OCI-LY7 (cell line): ENCODE results near the gene FAM131B. TPM values are rescaled to one million over a fixed set of nuclear protein-coding genes. Genes with fewer than 3 reads are reported as not detected.

ENCODE experiments used
- BruUV-seq: library from RNA; stranded (reverse); fragments of 400-500 nt; replicated peaks from 2 replicates; lab custom pipeline; 2021; lab: Mats Ljungman, UMichigan
- CTCF ChIA-PET: fragments of 300-600 bp; sonication (Branson Sonifier 250); formaldehyde crosslinking; loops from one replicate; lab custom pipeline; 2022; ENCODE audit warnings: antibody characterized with exemption; ENCODE audit not compliant: unreplicated experiment; lab: Charles Lee
- POLR2A ChIA-PET: fragments of 300-600 bp; sonication (Branson Sonifier 250); formaldehyde crosslinking; loops from one replicate; lab custom pipeline; 2022; ENCODE audit warnings: antibody characterized with exemption; lab: Charles Lee
- DNase-seq: peaks from one replicate; pipeline ENCODE4 v3.0.0-alpha.2; 2015; ENCODE audit warnings: low spot score
- H2AFZ ChIP-seq: fragments of 200-600 bp; sonication (generic), shearing (Covaris generic); 2 replicates; pipeline ENCODE4 v1.6.1; 2014; ENCODE audit warnings: mild to moderate bottlenecking, antibody characterized with exemption, low read length, moderate library complexity
- H3K27ac ChIP-seq: fragments of 200-600 bp; sonication (generic); 2 replicates; pipeline ENCODE4 v1.5.1; 2014; ENCODE audit warnings: mixed run types, low read depth, mild to moderate bottlenecking, moderate library complexity, low read length, inconsistent platforms; ENCODE audit not compliant: poor library complexity, severe bottlenecking
- H3K36me3 ChIP-seq: fragments of 200-600 bp; sonication (generic); 2 replicates; pipeline ENCODE4 v1.6.1; 2014; ENCODE audit warnings: mild to moderate bottlenecking, antibody characterized with exemption, low read length, moderate library complexity, mixed read lengths; ENCODE audit not compliant: insufficient read depth
- H3K4me1 ChIP-seq: fragments of 200-600 bp; sonication (generic); 2 replicates; pipeline ENCODE4 v1.5.1; 2014; ENCODE audit warnings: mild to moderate bottlenecking, low read length; ENCODE audit not compliant: insufficient read depth, poor library complexity, severe bottlenecking
- H3K4me2 ChIP-seq: fragments of 200-600 bp; sonication (generic); 2 replicates; pipeline ENCODE4 v1.6.1; 2014; ENCODE audit warnings: mild to moderate bottlenecking, low read length
- H3K4me3 ChIP-seq: fragments of 200-600 bp; sonication (generic); 2 replicates; pipeline ENCODE4 v1.5.1; 2014; ENCODE audit warnings: mild to moderate bottlenecking, low read depth, low read length; ENCODE audit not compliant: poor library complexity, severe bottlenecking
- H3K79me2 ChIP-seq: fragments of 200-600 bp; sonication (generic); 2 replicates; pipeline ENCODE4 v1.6.1; 2016; ENCODE audit warnings: low read depth, mild to moderate bottlenecking, low read length, moderate library complexity, mixed read lengths; ENCODE audit not compliant: insufficient read depth
- H3K9me2 ChIP-seq: fragments of 200-600 bp; sonication (generic); 2 replicates; pipeline ENCODE4 v1.6.1; 2016; ENCODE audit warnings: mild to moderate bottlenecking, low read length, mixed read lengths; ENCODE audit not compliant: insufficient read depth
- H3K9me3 ChIP-seq: fragments of 200-600 bp; sonication (generic); 2 replicates; pipeline ENCODE4 v1.6.1; 2014; ENCODE audit warnings: mild to moderate bottlenecking, mixed run types, low read length, mixed read lengths
- H4K20me1 ChIP-seq: fragments of 200-600 bp; sonication (generic); 2 replicates; pipeline ENCODE4 v1.6.1; 2014; ENCODE audit warnings: mild to moderate bottlenecking, antibody characterized with exemption, low read length, moderate library complexity, mixed read lengths; ENCODE audit not compliant: insufficient read depth
- EZH2phosphoT487 ChIP-seq: fragments of 200-600 bp; sonication (generic); IDR thresholded peaks from 2 replicates; pipeline ENCODE4 v1.6.1; 2018; ENCODE audit warnings: low read depth, borderline replicate concordance, mild to moderate bottlenecking, mixed run types, antibody characterized with exemption, low read length, moderate library complexity, mixed read lengths
- intact Hi-C: fragments of 100-400 bp; cut with micrococcal nuclease; formaldehyde crosslinking; loops from one replicate; pipeline ENCODE4 v1.10.0; 2022; ENCODE audit not compliant: unreplicated experiment
- total RNA-seq, 2 experiments: library from RNA; depleted of rRNA in 1 of 2; stranded (reverse); fragments of >200 nt in 1 of 2; shearing (Covaris generic) in 1 of 2; gene quantifications; 2 replicates each; pipeline ENCODE4 v1.2.3, GENCODE V29; 2014 to 2022
- TF ChIP-seq, protein P1 (sequence below): fragments of 200-600 bp; sonication (generic); conservative IDR thresholded peaks from 2 replicates; pipeline ENCODE4 v1.5.1; 2014; ENCODE audit warnings: mild to moderate bottlenecking, antibody characterized with exemption, low read length, moderate library complexity, mixed read lengths

Gene FAM131B
- total RNA-seq, 2 experiments from 2014 or later = not detected

DNA sequence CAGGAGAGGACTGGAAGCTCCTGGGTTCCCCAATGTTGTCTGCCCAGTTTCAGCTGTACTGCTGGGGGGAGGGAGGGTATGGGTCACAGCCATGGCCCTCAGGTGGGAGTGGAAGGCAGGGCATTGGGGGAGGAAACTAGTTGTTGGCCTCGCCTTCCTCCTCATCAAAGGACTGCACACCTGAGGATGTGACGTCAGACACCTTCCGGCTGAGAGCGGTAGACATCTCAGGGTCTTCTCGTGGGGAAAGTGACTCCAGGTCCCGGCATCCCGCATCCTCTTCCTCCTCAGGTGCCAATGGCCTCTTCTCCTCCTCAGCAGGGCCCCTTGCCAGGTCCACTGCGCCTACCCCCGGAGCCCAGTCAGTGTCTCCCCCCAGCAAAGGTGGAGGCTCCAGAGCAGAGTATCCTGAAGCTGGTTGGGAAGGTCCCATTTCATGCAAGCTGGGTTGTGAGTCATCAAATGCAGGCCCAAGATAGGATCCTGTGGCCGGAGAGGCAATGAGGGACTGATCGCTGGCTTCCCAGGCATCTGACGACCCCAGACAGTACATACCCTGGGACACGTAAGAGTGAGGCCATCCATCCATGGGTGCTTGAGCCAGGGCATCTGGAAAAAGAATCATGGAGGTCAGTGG is 6.0 kb downstream of the FAM131B start:
- Histone ChIP-seq H2AFZ (no peak overlapping the region), H3K36me3 (no peaks in the 10 kb centered on the region), H3K4me3 (no peak overlapping the region), H3K9me2 (no peaks in the 10 kb centered on the region), H3K4me2 (no peak overlapping the region), H3K4me1 (no peaks in the 10 kb centered on the region), H3K9me3 (no peaks in the 10 kb centered on the region), H3K79me2 (no peaks in the 10 kb centered on the region), H3K27ac (no peak overlapping the region), H4K20me1 (no peaks in the 10 kb centered on the region)
- no peak for DNase-seq
- ChIA-PET POLR2A (no interaction called here), CTCF (no interaction called here)
- intact Hi-C loops = no loop called here
- BruUV-seq = no TSS peak
- no peak for TF ChIP-seq EZH2phosphoT487
- TF ChIP-seq, protein P1, sequence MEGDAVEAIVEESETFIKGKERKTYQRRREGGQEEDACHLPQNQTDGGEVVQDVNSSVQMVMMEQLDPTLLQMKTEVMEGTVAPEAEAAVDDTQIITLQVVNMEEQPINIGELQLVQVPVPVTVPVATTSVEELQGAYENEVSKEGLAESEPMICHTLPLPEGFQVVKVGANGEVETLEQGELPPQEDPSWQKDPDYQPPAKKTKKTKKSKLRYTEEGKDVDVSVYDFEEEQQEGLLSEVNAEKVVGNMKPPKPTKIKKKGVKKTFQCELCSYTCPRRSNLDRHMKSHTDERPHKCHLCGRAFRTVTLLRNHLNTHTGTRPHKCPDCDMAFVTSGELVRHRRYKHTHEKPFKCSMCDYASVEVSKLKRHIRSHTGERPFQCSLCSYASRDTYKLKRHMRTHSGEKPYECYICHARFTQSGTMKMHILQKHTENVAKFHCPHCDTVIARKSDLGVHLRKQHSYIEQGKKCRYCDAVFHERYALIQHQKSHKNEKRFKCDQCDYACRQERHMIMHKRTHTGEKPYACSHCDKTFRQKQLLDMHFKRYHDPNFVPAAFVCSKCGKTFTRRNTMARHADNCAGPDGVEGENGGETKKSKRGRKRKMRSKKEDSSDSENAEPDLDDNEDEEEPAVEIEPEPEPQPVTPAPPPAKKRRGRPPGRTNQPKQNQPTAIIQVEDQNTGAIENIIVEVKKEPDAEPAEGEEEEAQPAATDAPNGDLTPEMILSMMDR = no peak

DNA sequence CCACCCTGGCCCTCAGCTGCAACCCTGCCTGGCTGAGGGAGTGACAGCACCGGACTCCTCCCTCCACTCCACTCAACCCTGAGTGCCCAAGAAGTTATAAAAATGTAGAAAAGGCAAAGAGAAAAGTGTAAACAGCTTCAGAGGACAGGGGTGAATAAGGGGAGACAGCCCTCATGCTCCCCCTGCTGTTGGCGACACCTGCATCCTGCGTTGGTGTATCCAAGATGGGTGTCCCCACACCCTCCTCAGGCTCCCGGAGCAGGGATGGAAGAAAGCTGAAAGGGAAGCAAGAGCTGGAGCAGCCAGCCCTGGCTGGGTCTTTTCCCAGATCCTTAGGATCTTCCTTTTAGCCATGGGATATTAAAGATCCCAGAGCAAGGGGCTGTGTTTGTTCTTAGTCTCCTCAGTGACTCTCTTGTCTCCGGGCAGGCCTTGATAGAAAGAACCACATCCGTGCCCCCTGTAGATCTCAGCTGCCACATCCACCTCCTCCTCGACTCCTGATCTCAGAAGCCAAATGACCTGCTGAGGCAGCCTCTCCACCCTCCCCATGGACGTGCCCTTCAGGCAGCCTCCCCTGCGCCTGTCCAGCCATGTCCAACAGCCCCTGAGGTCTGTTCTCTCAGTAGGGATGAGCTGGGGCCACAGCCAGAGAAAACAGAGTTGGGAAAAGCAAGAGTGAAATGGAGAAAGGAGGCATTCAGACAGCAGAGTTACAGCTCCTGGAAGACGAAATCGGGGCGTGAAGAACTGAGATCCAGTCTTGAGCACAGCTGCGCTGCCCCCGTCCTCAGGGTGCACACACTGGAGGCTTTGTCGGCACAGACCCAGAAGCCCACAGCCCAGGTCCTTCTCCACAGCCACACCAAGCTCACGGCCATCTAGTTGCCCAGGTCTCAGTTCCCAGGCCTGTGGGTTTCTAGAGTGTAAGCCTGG is 6.8 kb downstream of the FAM131B start:
- Histone ChIP-seq H3K4me3 (no peak overlapping the region), H3K4me1 (no peaks in the 10 kb centered on the region), H3K9me3 (no peaks in the 10 kb centered on the region), H3K79me2 (no peaks in the 10 kb centered on the region), H3K4me2 (no peak overlapping the region), H3K9me2 (no peaks in the 10 kb centered on the region), H3K36me3 (no peaks in the 10 kb centered on the region), H3K27ac (no peak overlapping the region), H4K20me1 (no peaks in the 10 kb centered on the region), H2AFZ (no peak overlapping the region)
- ChIA-PET CTCF (interaction anchor here (1.0 kb wide), 1 partner anchor 115 kb away, joined by 4 read pairs; no protein-coding TSS in a partner anchor), POLR2A (no interaction called here)
- intact Hi-C loops = no loop called here
- BruUV-seq = no TSS peak
- peak; percentile 13 for DNase-seq
- TF ChIP-seq, protein P1 = peak; percentile 45; the same call in 1 of the 2 replicates
- TF ChIP-seq EZH2phosphoT487 = no peak
